Liver (tissue), 9 donors: ENCODE measurements around the gene NEMF. TPM values are rescaled to one million over a fixed set of nuclear protein-coding genes. Genes with fewer than 3 reads are reported as not detected.
A peak's percentile ranks its signal among the peaks of the same experiment; 100 is the strongest.
"Not testable (repeated sequence)": the region's sequence is repeated elsewhere in the genome, so short reads cannot be mapped to it uniquely, and the experiment has no call there.

Experiments
- DNase-seq: peaks from one replicate; pipeline ENCODE4 v3.0.0-alpha.2; 2017; ENCODE audit warnings: low spot score
- H3K27ac ChIP-seq, 2 donors: one replicate each; pipeline ENCODE4 v1.7.0; 2013; ENCODE audit warnings: inconsistent platforms in 2 of 2, low read length in 2 of 2, control low read depth in 1 of 2, low read depth in 1 of 2, mild to moderate bottlenecking in 1 of 2
- H3K27me3 ChIP-seq, 4 donors: one replicate each; pipeline versions ENCODE4 v1.6.1 to v1.7.0; 2013; ENCODE audit warnings: low read length in 3 of 4, inconsistent platforms in 1 of 4, mild to moderate bottlenecking in 1 of 4, moderate library complexity in 1 of 4; ENCODE audit not compliant: control insufficient read depth in 4 of 4, insufficient read depth in 4 of 4
- H3K36me3 ChIP-seq, 4 donors: one replicate each; pipeline versions ENCODE4 v1.6.1 to v1.7.0; 2013; ENCODE audit warnings: low read length in 3 of 4, mild to moderate bottlenecking in 3 of 4, low read depth in 1 of 4, moderate library complexity in 1 of 4; ENCODE audit not compliant: control insufficient read depth in 4 of 4, insufficient read depth in 3 of 4
- H3K4me1 ChIP-seq, 4 donors: one replicate each; pipeline versions ENCODE4 v1.6.1 to v1.7.0; 2013; ENCODE audit warnings: low read length in 3 of 4, mild to moderate bottlenecking in 3 of 4, moderate library complexity in 1 of 4; ENCODE audit not compliant: control insufficient read depth in 4 of 4, insufficient read depth in 4 of 4
- H3K4me3 ChIP-seq, 3 donors: one replicate each; pipeline versions ENCODE4 v1.6.1 to v1.7.0; 2013; ENCODE audit warnings: low read length in 3 of 3, control low read depth in 1 of 3, low read depth in 1 of 3, mild to moderate bottlenecking in 1 of 3
- H3K9ac ChIP-seq, 2 donors: one replicate each; pipeline ENCODE4 v1.7.0; 2013; ENCODE audit warnings: low read length in 2 of 2, mild to moderate bottlenecking in 2 of 2, moderate library complexity in 2 of 2, control low read depth in 1 of 2, low read depth in 1 of 2
- H3K9me3 ChIP-seq, 4 donors: one replicate each; pipeline versions ENCODE4 v1.6.1 to v1.7.0; 2013; ENCODE audit warnings: low read length in 3 of 4; ENCODE audit not compliant: control insufficient read depth in 4 of 4
- CTCF ChIP-seq: fragments of 150-350 bp; IDR thresholded peaks from 2 replicates; pipeline ENCODE4 v1.5.1; 2017; ENCODE audit warnings: improper control_type of control experiment, low read depth, low read length; ENCODE audit not compliant: missing input control
- HNF4A ChIP-seq, 2 donors: conservative IDR thresholded peaks; 2 replicates each; pipeline ENCODE4 v1.6.1; 2016; ENCODE audit warnings: antibody characterized with exemption in 2 of 2, mild to moderate bottlenecking in 2 of 2
- JUND ChIP-seq, 2 donors: IDR thresholded peaks; 2 replicates each; pipeline ENCODE4 v1.6.1; 2016; ENCODE audit warnings: antibody characterized with exemption in 2 of 2
- MAX ChIP-seq: IDR thresholded peaks from 2 replicates; pipeline ENCODE4 v1.6.1; 2016; ENCODE audit warnings: antibody characterized with exemption
- NR2F2 ChIP-seq: IDR thresholded peaks from 2 replicates; pipeline ENCODE4 v1.6.1; 2016; ENCODE audit warnings: antibody characterized with exemption
- RAD21 ChIP-seq, 2 donors: IDR thresholded peaks; 2 replicates each; pipeline ENCODE4 v1.6.1; 2016; ENCODE audit warnings: antibody characterized with exemption in 2 of 2, mild to moderate bottlenecking in 2 of 2
- RXRA ChIP-seq, 2 donors: IDR thresholded peaks; 2 replicates each; pipeline ENCODE4 v1.6.1; 2017 to 2018; ENCODE audit warnings: antibody characterized with exemption in 2 of 2, mild to moderate bottlenecking in 1 of 2
- SP1 ChIP-seq: IDR thresholded peaks from 2 replicates; pipeline ENCODE4 v1.6.1; 2018; ENCODE audit warnings: antibody characterized with exemption, mild to moderate bottlenecking
- YY1 ChIP-seq: IDR thresholded peaks from 2 replicates; pipeline ENCODE4 v1.6.1; 2016; ENCODE audit warnings: antibody characterized with exemption, mild to moderate bottlenecking
- ZBTB33 ChIP-seq: IDR thresholded peaks from 2 replicates; pipeline ENCODE4 v1.6.1; 2016; ENCODE audit warnings: antibody characterized with exemption
- WGBS: extraction: QIAGEN DNeasy Blood & Tissue Kit; methylation state at CpG from one replicate; pipeline ENCODE4 v1.1.7; 2013; 5-methylcytosine and 5-hydroxymethylcytosine counted together
- polyA plus RNA-seq, 2 donors: library from polyadenylated mRNA; stranded (reverse) in 1 of 2; unstranded in 1 of 2; fragments of 200-250 nt in 1 of 2; fragments of >200 nt in 1 of 2; fragmentation: Nextera tagmentation in 1 of 2; extraction: Ambion mirVana in 1 of 2; gene quantifications; one replicate each; pipeline versions ENCODE4 v1.2.1 to v1.2.3, GENCODE V29; 2013 to 2015
- total RNA-seq, 2 donors: library from RNA; depleted of rRNA; stranded (reverse); fragments of >200 nt; gene quantifications; one replicate each; pipeline ENCODE4 v1.2.3, GENCODE V29; 2014
- donor health status: healthy.
- donor health status: healthy.
- donor health status: healthy.
- donor health status: healthy.
- donor health status: healthy.

NEMF gene
- total and polyA plus RNA-seq, 4 donors: 7.9 to 37.2 (median 31.1) TPM

- TF ChIP-seq ZBTB33 (no peak), RXRA (IDR thresholded peaks at IDR 0.05) (no peak)
- H3K36me3 ChIP-seq: peaks cover 0 to 4% (median 0%) of the 10 kb centered on the region in 4 donors
- DNase-seq: no peak
- peaks cover 1 to 39% (median 23%) of the 10 kb centered on the region in 4 donors for H3K4me1 ChIP-seq
- 50% methylated on average over 4 of the region's 4 CpGs for WGBS
- H3K4me3 ChIP-seq: peak overlapping the region; percentile 32 to 87 (median 36)
- H3K9me3 ChIP-seq: no peaks in the 10 kb centered on the region
- H3K9ac ChIP-seq: peak overlapping the region; percentile 83 to 93
- H3K27me3 ChIP-seq: no peaks in the 10 kb centered on the region
- H3K27ac ChIP-seq: peak overlapping the region in 1 of 2 donors; percentile 27
Observed at GRCh38 chr14:49895480-49895879, 42.9 kb upstream of the NEMF start.

DNA sequence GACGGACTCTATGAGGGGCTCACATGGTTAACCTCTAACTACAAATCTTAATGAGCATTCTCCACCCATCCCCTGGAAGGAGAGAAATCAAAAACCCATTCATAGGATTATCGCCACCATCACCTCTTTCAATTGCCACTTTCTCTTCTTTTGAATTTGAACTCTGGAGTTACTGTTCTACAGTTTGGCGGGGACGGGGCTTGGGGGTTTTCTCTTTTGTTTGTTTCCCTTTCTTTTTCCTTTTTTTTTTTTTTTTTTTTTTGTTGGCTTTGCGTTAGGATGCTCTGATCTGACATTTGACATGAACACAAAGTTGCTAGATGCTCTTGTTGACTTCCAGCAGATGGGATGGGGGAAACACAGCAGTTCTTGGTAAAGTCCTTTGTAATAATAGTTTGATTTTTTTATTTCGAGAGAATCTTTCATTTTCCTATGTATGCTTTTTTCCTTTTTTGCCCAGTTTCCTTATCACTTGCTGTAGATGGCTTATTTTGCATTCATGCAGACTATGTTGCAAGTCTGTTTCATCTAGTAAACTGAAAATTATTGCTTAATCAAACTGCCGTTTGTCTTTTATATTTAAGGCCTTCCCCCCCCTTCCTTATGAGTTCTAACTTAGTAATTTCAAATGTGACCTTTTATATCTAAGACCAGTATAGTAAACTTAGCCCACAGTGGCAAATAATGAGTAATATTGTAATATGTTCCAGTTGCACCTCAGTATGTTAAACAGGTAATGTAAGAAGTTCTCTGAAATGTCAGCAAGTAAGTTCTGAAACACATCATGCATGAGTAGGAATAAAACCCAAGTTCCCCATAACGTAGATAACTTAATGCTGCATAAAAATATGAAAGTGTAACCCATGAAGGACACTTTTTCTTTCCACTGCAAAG lies 41.9 kb upstream of the NEMF start:
- Histone ChIP-seq H3K4me3 (peak overlapping the region; percentile 87 to 98 (median 95)), H3K27ac (peak overlapping the region; percentile 100), H3K4me1 (peaks cover 1 to 39% (median 23%) of the 10 kb centered on the region in 4 donors), H3K9ac (peak overlapping the region; percentile 83 to 93)
- not testable (repeated sequence) for H3K36me3 ChIP-seq, H3K9me3 ChIP-seq, H3K27me3 ChIP-seq, DNase-seq
- WGBS: 4% methylated on average over 8 of the region's 8 CpGs

GRCh38 chr14:49893309-49894213 lies 41.0 kb upstream of the NEMF start:
- peak; percentile 82 for DNase-seq
- no peak for TF ChIP-seq HNF4A (conservative IDR thresholded peaks at IDR 0.05)
- TF ChIP-seq YY1: peak; percentile 44
- H3K9ac ChIP-seq: peak overlapping the region; percentile 83 to 93
- under 1% methylated on average over 85 of the region's 85 CpGs for WGBS
- no peaks in the 10 kb centered on the region for H3K9me3 ChIP-seq
- peak overlapping the region; percentile 87 to 98 (median 95) for H3K4me3 ChIP-seq
- no peaks in the 10 kb centered on the region for H3K27me3 ChIP-seq
- H3K4me1 ChIP-seq: peaks cover 0 to 39% (median 23%) of the 10 kb centered on the region in 4 donors
- H3K36me3 ChIP-seq: peaks cover 0 to 4% (median 0%) of the 10 kb centered on the region in 4 donors
- H3K27ac ChIP-seq: peak overlapping the region; percentile 100

DNA sequence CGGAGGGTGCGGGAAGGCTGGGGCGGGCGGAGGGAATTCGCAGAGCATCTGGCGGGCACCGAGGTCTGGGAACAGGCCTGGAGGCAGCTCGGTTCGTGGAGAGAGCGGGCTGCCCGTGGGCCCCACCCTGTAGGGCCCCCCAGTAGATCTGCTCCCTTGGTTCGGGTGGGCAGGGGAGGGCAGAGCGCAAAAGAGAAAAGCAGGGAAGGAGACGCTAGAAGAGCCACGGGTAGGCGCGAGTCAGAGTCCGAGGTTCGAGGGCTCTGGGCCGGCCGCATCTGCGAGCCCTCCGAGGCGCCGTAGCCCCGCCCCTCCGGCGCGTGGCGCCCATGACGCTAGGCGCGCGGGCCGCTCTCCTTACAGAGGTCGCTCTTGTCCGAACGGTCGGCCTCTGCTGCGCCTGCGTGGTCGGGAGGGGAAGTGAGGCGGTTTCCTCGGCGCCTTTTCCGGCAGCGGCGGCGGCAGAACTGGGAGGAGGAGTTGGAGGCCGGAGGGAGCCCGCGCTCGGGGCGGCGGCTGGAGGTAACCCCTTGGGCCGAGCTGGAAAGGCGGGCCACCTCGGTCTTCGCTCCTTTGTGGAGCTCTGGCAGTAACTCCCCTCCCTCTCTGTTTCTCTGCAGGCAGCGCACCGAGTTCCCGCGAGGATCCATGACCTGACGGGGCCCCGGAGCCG lies 40.2 kb upstream of the NEMF start, which contains the start of gene ARF6:
Gene ARF6 (plus strand): TSS at position 447 of the 673 bp plus-strand sequence. CDS start 655 bp downstream, outside the sequence.
- H3K27me3 ChIP-seq: no peaks in the 10 kb centered on the region
- H3K27ac ChIP-seq: peak within 1 kb of the TSS; percentile 100
- H3K36me3 ChIP-seq: peaks cover 0 to 4% (median 0%) of the 10 kb centered on the region in 4 donors
- peak within 1 kb of the TSS; percentile 87 to 98 (median 95) for H3K4me3 ChIP-seq
- H3K9me3 ChIP-seq: no peaks in the 10 kb centered on the region
- H3K4me1 ChIP-seq: peaks cover 0 to 32% (median 22%) of the 10 kb centered on the region in 4 donors
- DNase-seq: peak; percentile 97
- WGBS: under 1% methylated on average over 66 of the region's 66 CpGs
- H3K9ac ChIP-seq: peak within 1 kb of the TSS; percentile 93 to 100
- no peak for TF ChIP-seq ZBTB33
- TF ChIP-seq SP1: peak; percentile 66
- peak in 1 of 2 donors; percentile 56 for TF ChIP-seq HNF4A (conservative IDR thresholded peaks at IDR 0.05)
- TF ChIP-seq NR2F2: peak; percentile 40
- peak in 1 of 2 donors; percentile 6 for TF ChIP-seq RXRA (IDR thresholded peaks at IDR 0.05)
- no peak for TF ChIP-seq CTCF
- no peak for TF ChIP-seq MAX
- peak in 1 of 2 donors; percentile 58 for TF ChIP-seq JUND (IDR thresholded peaks at IDR 0.05)
- TF ChIP-seq RAD21 (IDR thresholded peaks at IDR 0.05): peak; percentile 55 to 60
